Ramos (cell line): Measurements from ENCODE around the gene ELF1.

ENCODE experiments used
- in situ Hi-C: fragments of 300-500 bp; cut with MboI; formaldehyde crosslinking; loops from one replicate; pipeline ENCODE4 v1.14.3; 2022; ENCODE audit warnings: low sequenced_read_pairs; ENCODE audit not compliant: unreplicated experiment

ELF1 gene

DNA sequence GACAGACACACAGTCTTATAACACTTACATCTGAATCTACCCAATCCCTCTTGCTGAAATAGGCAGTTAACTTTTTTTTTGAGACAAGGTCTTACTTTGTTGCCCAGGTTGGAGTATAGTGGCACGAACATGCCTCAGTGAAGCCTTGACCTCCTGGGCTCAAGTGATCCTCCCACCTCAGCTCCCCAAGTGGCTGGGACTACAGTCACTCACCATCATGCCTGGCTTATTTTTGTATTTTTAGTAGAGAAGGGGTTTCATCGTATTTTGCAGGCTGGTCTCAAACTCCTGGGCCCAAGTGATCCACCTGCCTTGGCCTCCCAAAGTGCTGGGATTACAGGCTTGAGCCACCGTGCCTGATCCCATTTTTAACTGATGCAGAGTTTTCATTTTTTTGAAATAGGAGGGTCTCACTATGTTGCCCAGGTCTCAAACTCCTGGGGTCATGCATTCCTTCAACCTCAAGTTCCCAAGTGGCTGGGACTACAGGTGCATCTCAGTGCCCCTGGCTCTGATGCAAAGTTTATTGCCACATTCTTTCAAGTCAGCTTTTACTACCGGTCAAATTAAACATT, 7.6 kb downstream of the ELF1 start:
- in situ Hi-C loops = loop anchor here (25.0 kb wide), 1 partner anchor 574 kb away; no protein-coding TSS in a partner anchor

DNA sequence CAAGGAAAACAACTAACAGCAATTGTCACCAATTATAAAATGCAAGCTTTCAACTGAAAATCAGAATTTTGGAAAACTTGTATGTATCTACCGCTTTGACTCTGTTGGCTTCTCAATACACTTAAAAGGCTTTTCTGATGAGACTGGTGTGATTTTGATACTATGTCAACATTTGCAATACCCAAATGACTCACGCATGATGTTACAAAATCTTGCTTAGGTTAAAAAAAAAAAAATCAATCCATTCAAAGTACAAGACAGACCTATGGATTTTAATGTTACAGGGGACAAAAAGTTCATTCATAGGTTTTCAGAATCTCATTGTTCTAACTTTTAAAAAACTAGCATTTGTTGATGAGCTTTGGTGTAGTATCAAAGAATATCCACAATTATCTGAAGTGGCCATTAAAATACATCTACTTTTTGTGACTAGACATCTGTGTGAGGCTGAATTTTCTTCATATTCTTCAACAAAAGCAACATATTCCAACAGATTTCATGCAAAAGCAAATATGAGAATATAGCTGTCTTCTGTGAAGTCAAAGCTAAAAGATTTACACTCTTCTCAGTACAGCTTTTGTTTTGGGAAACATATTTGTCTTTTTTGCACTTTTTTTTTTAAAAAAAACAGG, 10.7 kb downstream of the ELF1 start:
- in situ Hi-C loops = loop anchor here (25.0 kb wide), 1 partner anchor 571 kb away; no protein-coding TSS in a partner anchor

DNA sequence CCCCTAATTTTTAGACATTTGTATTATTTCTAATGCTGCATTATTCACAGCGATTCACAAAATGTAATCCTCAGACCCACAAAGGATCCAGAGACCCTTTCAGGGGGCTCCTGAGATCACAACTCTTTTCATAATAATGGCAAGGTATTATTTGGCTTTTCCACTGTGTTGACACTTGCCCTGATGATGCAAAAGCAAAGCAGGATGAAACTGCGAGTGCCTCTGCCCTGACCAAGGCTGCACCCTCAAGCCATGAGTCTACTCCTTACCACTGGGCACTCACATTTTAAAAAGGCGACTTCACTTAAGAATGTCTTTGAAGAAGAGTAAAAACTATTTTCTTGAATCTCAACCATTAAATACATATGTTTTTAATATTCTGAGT, 11.4 kb downstream of the ELF1 start:
- in situ Hi-C loops = loop anchor here (25.0 kb wide), 1 partner anchor 570 kb away; no protein-coding TSS in a partner anchor

DNA sequence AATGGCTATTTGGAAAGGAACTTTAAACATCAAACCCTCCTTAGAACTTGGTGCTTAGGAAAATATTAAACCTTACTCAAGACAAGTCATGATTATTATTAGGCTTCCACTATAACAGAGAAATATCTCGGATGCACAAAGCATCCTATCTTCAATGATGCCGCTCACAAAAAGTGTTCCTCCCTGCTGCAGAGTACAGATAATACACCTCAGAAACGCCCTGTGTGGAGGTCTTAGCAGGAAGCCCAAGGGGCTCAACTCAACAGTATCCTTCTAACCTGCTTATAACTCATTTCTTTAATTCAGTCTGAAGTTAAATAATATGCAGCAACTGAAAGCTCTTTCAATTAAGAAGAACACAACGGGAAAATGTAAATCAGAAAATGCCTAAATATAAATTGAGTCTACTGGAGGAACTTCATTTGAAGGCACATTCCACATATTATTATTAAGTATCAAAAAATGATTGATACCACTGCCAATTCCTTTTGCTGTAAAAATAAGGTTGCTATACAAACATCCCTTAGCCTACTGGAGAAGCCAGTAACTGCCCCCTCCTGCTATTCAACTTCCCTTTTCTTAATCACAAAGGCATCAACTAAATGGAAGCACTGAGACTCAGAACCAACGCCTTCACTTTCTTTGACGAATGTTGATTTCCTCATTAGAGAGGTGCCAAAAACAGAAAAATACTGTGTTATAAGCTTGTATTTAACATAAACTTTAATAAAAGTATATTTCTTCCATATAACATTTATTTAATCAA, 12.0 kb downstream of the ELF1 start:
- in situ Hi-C loops = loop anchor here (25.0 kb wide), 1 partner anchor 570 kb away; no protein-coding TSS in a partner anchor

DNA sequence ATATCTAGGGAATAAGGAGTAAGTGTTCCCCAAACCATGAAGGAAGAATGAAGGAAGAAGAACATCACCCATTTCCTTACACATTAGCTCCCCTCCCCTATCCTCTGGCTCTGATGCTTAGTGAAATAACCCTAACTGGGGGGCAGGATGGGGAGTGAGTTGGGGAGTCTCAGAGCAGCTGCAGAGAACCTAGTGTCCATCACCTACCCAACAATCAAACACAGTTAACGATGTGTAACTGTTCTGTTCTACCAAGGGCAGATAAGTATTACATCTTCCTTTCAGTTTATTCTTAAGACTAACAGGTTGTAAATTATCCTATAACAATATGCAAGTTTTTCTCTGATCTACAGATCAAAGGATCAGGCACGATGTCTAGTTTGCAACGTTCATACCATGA, 12.8 kb downstream of the ELF1 start:
- in situ Hi-C loops = loop anchor here (25.0 kb wide), 1 partner anchor 569 kb away; no protein-coding TSS in a partner anchor

DNA sequence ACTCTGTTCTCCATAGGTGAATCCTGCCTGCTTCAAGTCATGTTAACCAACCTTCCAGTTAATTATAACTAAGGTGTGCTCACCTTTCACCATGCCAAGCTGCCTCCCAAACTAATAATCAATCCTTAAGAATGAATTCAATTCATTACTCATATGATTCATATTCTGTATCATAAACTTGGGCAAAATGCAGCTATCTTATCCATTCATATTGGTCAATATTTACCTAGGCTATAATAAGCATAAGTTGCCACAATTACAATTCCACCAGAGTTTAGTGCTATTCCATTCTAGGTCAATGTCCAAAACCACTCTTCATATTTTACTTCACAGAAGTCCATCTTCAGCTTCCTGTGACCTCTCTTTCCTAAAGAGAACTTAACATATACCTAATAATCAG, 13.4 kb downstream of the ELF1 start:
- in situ Hi-C loops = loop anchor here (25.0 kb wide), 1 partner anchor 568 kb away; no protein-coding TSS in a partner anchor

DNA sequence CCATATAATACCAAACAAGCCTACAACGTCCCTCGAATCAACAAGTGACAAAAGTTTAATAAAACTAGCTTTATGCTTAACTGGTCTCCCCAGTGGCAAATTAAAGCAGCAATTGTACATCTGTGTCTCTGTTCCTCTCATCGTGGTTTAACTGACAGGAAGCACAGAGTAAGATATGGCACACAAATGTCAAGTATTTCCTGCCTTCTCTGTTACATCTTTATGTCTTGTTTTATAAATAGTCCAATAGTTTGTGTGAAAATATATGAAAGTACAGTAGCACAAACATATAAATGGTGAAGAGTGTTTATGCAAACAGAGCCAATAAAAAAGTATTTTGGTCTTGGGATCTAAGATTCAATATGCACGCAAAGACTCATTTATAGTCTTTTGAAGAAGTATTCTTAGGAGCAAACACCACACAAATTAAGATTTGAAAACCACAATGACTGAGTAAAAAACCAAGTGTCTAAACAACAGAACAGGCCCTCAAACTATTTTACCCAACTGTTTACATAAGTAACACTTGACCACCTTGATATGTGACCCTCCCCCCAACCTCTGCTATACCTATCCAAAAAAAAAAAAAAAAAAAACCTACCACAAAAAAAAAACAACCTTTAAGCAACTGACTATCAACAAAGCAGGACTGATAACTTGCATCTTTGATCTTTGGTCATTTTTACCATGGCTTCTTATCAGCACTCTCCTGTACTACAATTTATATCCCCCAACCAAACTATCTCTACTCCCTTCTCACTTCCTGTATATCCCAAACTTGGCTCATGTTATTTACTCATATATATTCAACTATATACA, 14.0 kb downstream of the ELF1 start:
- in situ Hi-C loops = loop anchor here (25.0 kb wide), 1 partner anchor 568 kb away; no protein-coding TSS in a partner anchor

DNA sequence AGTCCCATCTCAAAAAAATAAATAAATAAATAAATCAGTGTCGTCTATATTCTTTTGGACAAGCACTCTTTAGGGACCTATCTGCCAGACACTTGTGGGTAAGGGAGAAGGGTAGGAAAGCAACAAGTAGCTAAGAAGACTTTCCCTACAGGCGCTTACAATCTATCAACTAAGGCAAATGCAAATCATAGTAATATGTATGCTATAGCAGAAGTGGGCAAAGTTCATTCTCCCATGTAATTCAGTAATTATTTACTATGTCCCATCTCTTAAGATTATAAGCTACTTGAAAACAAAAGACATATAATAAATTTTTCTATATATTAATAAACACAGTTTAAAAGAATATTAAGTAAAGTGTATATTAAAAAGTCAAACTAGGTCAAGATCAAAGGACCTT, 16.5 kb downstream of the ELF1 start:
- in situ Hi-C loops = loop anchor here (25.0 kb wide), 1 partner anchor 565 kb away; no protein-coding TSS in a partner anchor

DNA sequence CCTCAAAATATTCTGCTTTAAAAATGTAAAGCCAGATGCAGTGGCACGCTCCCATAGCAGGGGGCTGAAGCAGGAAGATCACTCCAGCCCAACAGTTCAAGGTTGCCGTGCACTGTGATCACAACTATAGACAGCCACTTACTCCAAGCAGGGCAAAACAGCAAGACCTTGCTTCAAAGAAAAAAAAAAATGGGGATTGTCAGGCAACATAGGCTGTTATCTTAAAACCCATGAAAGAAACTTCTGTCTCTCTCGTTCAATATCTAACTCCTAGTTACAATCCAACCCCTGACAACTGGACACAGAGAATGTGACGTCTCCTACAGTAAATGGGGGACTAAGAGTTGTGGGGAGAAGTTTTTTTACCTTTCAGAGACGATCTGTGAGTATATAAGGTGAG, 17.4 kb downstream of the ELF1 start:
- in situ Hi-C loops = loop anchor here (25.0 kb wide), 1 partner anchor 564 kb away; no protein-coding TSS in a partner anchor

DNA sequence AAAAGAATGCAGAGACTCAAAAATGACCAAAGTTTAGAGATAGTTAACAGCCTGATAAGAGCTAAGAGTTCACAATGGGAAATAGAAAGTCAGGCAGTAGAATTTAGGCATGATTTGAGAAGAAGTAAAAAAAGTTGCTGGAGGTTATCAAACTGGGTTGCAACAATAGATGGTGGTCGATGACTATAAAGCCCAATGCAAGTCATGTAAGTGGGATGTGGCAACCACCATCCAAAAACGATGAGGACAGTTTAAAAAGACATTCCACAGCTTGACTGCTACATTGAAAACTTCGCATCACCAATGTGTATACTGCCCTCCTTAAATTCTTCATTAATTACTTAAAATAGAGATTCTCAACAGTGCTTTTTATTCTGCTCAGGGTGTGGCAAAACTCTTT, 19.7 kb downstream of the ELF1 start:
- in situ Hi-C loops = no loop called here

DNA sequence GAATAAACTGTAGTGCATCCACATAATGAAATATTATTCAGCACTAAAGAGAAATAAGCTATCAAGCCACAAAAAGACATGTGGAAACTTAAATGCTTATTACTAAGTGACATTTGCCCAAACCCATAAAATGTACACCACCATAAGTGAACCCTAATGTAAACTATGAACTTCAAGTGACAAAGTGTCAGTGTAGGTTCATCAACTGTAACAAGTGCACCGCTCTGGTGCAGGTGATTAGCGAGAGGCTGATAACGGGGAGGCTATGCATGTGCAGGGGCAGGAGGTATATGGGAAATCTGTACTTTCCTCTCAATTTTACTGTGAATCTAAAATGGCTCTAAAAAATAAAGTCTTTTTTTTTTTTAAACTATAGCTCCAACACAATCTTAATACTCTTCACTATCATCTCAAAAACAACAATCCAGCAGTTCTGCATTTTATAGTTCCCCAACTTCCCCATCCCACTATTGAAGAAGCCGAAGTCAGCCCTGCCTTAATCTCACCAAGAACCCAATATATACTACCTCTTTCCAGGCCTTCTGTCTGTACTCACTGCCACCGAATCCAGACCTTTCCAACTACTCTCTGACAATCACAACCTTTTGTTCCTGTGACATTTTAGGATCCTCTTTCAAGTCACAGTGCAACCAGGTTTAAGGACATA, 22.6 kb downstream of the ELF1 start:
- in situ Hi-C loops = no loop called here

DNA sequence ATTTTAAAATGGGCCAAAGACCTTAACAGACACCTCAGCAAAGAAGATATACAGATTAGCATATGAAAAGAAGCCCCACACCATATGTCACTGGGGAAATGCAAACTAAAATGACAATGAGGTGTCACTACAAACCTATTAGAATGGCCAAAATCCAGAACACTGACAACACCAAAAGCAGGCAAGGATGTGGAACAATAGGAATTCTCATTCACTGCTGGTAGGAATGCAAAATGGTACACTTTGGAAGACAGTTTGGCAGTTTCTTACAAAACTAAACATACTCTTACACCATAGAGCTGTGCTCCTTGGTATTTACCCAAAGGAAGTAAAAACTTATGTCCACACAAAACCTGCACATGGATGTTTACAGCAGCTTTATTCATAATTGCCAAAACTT, 23.1 kb downstream of the ELF1 start:
- in situ Hi-C loops = no loop called here

DNA sequence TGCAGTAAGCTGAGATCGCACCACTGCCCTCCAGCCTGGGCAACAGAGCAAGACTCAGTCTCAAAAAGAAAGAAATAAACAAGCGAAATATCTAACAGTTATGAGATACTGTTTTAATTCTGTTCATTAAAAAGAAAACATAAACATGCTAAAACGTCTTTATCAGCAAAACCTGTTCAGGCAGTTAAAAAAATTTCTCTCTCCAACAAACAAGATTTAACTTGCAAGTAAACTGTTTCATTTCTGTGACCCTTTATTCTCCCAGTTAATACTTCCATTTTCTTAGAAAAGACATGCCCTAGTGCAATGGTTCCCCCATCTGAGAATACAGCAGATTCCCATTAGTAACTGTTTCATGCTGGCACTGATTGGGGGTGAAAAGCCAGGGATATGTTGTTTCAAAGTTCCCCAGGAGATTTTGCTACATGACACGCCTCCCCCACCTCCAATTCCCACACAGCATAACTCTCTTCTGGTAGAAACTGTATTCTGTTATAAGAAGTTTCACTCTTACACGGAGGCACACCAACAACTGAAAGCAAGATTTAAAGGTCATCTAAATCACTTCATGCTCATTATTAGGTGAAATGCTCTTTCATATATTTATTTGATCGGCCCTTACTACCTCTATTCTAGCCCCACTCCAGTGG, 24.4 kb downstream of the ELF1 start:
- in situ Hi-C loops = no loop called here

DNA sequence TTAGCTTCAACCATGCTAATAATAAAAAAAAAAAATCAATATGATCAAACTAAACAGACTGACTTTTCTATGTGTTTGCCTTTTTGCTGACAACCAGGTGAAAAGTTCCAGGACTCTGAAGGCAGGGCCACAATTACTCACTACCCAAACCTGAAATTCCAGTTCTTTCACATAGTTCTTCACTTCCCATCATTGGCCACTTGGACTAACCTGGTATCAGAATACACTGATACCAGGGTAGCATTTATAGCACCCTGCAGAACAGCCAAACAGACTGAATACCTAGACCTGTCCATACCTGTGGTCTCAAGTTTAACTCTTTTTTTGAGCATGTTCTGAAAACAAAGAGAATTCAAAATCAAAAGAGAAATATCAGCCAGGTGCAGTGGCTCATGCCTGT, 25.1 kb downstream of the ELF1 start:
- in situ Hi-C loops = no loop called here

DNA sequence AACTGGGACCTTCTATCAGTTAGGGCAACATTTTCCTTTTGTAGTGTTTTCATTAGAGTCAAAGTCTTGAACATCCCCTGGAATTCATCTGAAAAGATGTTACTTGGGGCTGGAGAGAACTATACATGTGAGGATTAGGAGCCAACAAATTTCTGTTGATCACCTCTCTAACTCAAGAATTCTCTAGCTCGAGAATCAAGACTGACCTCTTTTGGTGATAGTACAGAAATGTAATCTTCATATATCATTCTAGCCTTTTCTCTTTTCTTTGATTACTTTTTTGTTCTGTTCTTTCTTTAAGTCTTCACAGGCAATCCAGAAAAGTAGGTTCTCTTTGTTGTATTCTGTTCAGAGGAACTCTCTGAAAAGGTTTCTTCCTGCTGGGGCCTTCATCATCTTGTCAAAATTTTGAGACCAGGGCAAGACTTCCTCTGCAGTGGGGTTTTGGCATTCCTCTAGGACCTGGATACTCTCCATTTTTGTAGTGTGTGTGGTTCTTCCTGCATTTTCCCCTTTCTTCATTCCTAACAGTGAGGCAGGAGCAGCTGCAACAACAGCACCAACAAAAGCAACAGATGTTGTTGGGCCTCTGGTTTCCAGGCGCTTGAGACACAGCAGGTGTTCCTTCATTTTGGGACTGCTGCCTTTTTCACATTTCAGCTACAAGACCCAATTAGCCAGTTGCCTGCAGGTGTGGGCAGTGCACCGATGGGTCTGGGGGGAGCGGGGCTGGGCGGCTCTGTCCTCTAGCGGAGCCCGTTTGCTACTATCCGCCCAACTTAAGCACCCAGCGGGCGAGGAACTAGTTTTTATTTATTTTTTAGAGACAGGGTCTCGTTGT, 26.2 kb downstream of the ELF1 start:
- in situ Hi-C loops = no loop called here

DNA sequence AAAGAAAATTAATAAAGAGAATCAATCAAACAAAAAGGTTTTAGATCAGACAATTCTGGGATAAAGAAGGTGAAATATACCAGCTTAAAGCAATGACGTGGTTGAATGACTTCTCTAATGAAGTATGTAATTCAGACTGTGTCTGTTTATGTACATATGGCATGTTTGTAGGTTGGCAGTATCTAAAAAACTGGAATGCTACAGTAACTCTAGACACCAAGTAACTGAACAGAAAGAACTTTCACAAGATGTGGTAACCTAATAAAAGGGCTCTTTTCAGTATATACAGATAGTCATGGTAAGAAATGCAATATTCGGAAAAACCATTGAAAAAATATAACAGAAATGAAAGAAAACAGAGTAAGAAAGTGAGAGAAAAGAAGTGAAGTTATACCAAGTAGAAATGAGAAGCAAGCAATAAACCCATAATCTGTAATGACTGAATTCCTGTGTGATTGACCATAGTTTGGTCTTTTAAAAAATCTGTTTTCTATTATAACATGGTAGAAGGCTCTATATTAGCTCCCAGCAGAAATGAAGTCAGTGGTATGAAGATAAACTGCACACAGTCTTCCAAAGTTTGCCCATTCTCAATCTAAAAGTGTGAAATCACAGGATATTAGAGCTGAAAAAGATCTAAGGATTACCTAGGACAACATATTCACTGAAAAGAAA, 31.4 kb downstream of the ELF1 start:
- in situ Hi-C loops = no loop called here

DNA sequence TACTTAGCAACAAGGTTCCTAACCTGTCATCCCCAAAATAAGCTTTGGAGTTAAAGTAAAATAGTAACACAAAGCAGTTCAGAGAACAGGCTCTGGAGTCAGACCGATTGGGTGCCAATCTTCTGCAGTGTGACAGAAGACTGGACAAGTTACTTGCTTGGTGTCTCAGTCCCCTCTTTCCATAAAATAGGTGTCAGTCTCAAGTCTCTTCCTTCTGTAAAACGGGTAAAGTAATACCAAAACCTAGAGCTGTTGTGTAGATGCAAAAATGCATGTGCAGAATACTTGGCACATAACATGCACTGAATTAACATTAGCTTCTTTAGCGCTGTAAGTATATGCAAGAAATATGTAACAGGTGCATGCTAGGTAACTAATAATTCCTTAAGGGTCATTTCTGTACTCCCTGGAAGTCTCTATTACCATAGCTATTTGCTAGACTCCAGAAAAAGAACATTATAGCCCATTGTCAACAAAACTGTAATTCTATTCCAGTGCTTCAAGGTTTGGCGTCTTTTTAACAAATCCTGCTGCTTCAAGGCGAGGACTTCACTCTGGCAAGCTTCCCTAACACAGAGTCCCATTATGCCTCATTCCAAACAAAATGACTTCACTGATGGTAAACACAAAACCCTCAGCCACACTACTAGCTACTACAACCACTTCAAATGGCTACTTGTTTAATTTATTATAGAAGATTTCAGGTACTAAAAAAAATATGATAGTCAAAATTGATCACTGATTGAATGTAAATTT, 32.8 kb downstream of the ELF1 start:
- in situ Hi-C loops = no loop called here
